Measurements from ENCODE around the gene CHEK1.

- TF ChIP-seq, protein P1, sequence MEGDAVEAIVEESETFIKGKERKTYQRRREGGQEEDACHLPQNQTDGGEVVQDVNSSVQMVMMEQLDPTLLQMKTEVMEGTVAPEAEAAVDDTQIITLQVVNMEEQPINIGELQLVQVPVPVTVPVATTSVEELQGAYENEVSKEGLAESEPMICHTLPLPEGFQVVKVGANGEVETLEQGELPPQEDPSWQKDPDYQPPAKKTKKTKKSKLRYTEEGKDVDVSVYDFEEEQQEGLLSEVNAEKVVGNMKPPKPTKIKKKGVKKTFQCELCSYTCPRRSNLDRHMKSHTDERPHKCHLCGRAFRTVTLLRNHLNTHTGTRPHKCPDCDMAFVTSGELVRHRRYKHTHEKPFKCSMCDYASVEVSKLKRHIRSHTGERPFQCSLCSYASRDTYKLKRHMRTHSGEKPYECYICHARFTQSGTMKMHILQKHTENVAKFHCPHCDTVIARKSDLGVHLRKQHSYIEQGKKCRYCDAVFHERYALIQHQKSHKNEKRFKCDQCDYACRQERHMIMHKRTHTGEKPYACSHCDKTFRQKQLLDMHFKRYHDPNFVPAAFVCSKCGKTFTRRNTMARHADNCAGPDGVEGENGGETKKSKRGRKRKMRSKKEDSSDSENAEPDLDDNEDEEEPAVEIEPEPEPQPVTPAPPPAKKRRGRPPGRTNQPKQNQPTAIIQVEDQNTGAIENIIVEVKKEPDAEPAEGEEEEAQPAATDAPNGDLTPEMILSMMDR (IDR thresholded peaks at IDR 0.05 in 4 of 5, conservative IDR thresholded peaks at IDR 0.05 in 1 of 5): no peak
- TF ChIP-seq POLR2A (IDR thresholded peaks at IDR 0.05): no peak
These were observed 15.4 kb upstream of the CHEK1 start for GRCh38 chr11:125609545-125609944.
